ENCODE measurements around the gene VRK3.

DNA sequence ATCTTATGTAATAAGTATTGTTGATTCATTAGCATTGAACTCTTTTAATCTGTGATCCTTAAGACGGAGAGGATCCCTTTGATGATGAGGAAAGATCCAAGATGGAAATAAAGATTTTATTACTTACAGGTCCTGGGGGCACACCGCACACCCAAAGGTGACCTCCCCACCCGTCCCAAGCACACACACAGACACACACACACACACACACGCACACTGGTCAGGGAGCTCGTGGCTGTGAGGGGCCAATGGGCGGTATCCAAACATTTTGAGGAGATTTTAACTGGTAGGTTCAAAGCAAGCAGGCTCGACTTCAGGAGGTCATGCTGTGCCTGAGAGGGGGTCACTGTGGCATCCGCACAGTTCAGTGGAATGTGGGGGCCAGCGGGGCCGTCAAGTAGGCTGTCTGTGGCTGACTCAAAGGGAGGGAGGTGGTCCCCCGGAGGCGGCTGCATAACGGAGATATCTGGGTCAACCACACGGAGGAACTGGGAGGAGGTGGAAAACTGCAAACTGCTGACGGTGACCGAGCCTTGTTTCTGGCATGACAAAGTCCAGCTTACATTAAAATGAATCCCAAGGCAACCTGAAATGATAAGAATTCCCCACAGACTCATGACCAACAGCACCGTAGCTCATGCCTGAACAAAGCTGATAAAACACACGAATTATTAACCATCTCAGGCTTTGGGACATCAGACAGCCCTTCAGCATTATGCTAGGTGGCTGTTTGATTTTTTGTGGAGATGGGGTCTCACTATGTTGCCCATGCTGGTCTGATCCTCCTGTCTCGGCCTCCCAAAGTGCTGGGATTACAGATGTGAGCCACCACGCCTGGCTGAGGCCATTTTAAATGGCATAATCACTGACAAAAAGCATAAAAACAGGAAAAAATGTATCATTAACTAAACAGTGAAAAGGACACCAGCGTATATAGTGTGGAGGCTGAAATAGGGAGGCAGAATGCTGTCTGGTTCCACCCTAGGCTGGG lies 43.3 kb downstream of the VRK3 start:
- TF ChIP-seq, protein P1, sequence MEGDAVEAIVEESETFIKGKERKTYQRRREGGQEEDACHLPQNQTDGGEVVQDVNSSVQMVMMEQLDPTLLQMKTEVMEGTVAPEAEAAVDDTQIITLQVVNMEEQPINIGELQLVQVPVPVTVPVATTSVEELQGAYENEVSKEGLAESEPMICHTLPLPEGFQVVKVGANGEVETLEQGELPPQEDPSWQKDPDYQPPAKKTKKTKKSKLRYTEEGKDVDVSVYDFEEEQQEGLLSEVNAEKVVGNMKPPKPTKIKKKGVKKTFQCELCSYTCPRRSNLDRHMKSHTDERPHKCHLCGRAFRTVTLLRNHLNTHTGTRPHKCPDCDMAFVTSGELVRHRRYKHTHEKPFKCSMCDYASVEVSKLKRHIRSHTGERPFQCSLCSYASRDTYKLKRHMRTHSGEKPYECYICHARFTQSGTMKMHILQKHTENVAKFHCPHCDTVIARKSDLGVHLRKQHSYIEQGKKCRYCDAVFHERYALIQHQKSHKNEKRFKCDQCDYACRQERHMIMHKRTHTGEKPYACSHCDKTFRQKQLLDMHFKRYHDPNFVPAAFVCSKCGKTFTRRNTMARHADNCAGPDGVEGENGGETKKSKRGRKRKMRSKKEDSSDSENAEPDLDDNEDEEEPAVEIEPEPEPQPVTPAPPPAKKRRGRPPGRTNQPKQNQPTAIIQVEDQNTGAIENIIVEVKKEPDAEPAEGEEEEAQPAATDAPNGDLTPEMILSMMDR (IDR thresholded peaks at IDR 0.05), result no peak
- no peak for TF ChIP-seq ZSCAN20 (CRISPR knock-in tag; IDR thresholded peaks at IDR 0.05)
- no peak for TF ChIP-seq JUNB (IDR thresholded peaks at IDR 0.05)
- no peak for TF ChIP-seq SMC3 (IDR thresholded peaks at IDR 0.05)
- TF ChIP-seq NR3C1 (IDR thresholded peaks at IDR 0.05), result no peak
- no peak for TF ChIP-seq EP300 (IDR thresholded peaks at IDR 0.05)
- TF ChIP-seq NPAS2 (CRISPR knock-in tag; IDR thresholded peaks at IDR 0.05; ENCODE audit: borderline replicate concordance), result no peak
